ENCODE data around the gene MTHFD2L.

Gene MTHFD2L

DNA sequence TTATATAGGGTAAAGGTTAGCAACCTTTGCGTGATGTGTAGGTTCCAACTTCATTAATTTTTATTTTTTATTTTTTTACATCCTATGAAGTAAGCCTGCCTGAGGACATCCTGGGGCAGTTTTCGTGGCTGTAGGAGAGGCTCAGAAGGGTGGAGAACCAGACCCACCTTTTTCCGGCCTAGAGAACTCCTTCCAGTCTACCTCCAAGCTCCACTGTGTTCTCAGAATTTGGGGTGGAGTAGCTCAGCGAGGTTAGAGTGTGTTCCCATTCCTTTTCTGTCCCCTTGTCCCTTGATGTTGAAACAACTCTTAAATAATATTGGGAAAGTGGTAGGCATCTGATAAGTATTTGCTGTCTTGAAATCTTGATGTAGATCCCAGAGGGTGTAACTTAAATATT, 32.4 kb downstream of the MTHFD2L start:
- POLR2A ChIA-PET = no interaction called here
- H3K4me3 ChIP-seq (ENCODE audit: low read depth, low read length) = no peak overlapping the region
- TF ChIP-seq ZNF768 (tag by site-specific recombination; IDR thresholded peaks at IDR 0.05) (no peak), ZNF501 (tag by site-specific recombination; IDR thresholded peaks at IDR 0.05) (no peak), ZNF10 (tag by site-specific recombination; IDR thresholded peaks at IDR 0.05) (no peak)
- H3K9me3 ChIP-seq (ENCODE audit: control insufficient read depth, insufficient read depth, low read depth, low read length) = no peaks in the 10 kb centered on the region
- H3K36me3 ChIP-seq (ENCODE audit: control insufficient read depth in 2 of 2, insufficient read depth in 1 of 2, low read length in 2 of 2) = no peaks in the 10 kb centered on the region
- H3K4me1 ChIP-seq (ENCODE audit: control insufficient read depth, insufficient read depth, low read length) = no peaks in the 10 kb centered on the region
- CTCF ChIA-PET = interaction anchor here (1.1 to 3.3 kb wide), 9 partner anchors 8 to 342 kb away, joined by 3 to 14 read pairs (median 11); no protein-coding TSS in a partner anchor
- no peak overlapping the region for H3K27ac ChIP-seq (ENCODE audit: extremely low read depth, low read depth, low read length)

GRCh38 chr4:74190919-74191397, 33.0 kb downstream of the MTHFD2L start:
- no peaks in the 10 kb centered on the region for H3K36me3 ChIP-seq (ENCODE audit: control insufficient read depth in 2 of 2, insufficient read depth in 1 of 2, low read length in 2 of 2)
- no peaks in the 10 kb centered on the region for H3K4me1 ChIP-seq (ENCODE audit: control insufficient read depth, insufficient read depth, low read length)
- H3K4me3 ChIP-seq (ENCODE audit: low read depth, low read length) = no peak overlapping the region
- TF ChIP-seq ZNF138 (tag by site-specific recombination; IDR thresholded peaks at IDR 0.05; ENCODE audit: borderline replicate concordance) = no peak
- no peak for TF ChIP-seq ZNF335 (tag by site-specific recombination; conservative IDR thresholded peaks at IDR 0.05)
- no peaks in the 10 kb centered on the region for H3K9me3 ChIP-seq (ENCODE audit: control insufficient read depth, insufficient read depth, low read depth, low read length)
- H3K27ac ChIP-seq (ENCODE audit: extremely low read depth, low read depth, low read length) = no peak overlapping the region
- ChIA-PET CTCF (interaction anchor here (2.1 to 3.3 kb wide), 3 partner anchors 8 to 127 kb away, joined by 13 to 14 read pairs (median 14); no protein-coding TSS in a partner anchor), POLR2A (interaction anchor here (0.7 kb wide), 1 partner anchor 92 kb away, joined by 3 read pairs; the partner anchor contains the start of gene CXCL2)

DNA sequence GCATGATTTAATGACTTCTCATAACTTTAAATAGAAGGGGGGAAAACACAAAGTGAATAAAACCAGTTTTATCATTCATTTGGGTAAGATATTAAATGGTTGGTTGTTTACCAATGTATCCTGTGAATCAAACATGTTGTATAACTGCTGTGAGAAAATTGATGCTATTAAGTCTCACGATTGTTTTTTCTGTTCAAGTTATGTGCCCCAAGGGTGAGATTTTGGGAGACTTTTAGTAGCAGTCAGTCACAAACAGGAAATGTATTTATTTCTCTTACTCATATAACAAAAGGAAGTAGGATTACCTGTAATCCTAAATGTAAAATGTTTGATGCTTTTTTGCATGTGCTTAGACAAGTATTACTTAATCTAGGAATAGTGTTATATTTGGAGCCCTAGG, 39.2 kb downstream of the MTHFD2L start:
- no peak overlapping the region for H3K4me3 ChIP-seq (ENCODE audit: low read depth, low read length)
- no peaks in the 10 kb centered on the region for H3K9me3 ChIP-seq (ENCODE audit: control insufficient read depth, insufficient read depth, low read depth, low read length)
- POLR2A ChIA-PET = interaction anchor here (0.6 kb wide), 1 partner anchor 56 kb away, joined by 5 read pairs; no protein-coding TSS in a partner anchor
- no peaks in the 10 kb centered on the region for H3K36me3 ChIP-seq (ENCODE audit: control insufficient read depth in 2 of 2, insufficient read depth in 1 of 2, low read length in 2 of 2)
- H3K27ac ChIP-seq (ENCODE audit: extremely low read depth, low read depth, low read length) = no peak overlapping the region
- CTCF ChIA-PET = no interaction called here
- TF ChIP-seq FEZF1 (tag by site-specific recombination; IDR thresholded peaks at IDR 0.05) (0 out of 2 replicates have a peak, but pooled peaks have one; percentile 25), ZNF624 (tag by site-specific recombination; IDR thresholded peaks at IDR 0.05) (no peak), GFI1B (tag by site-specific recombination; IDR thresholded peaks at IDR 0.05) (0 out of 2 replicates have a peak, but pooled peaks have one; percentile 8), ZFP3 (tag by site-specific recombination; IDR thresholded peaks at IDR 0.05; ENCODE audit: low read depth) (no peak)
- TF ChIP-seq, protein P1, sequence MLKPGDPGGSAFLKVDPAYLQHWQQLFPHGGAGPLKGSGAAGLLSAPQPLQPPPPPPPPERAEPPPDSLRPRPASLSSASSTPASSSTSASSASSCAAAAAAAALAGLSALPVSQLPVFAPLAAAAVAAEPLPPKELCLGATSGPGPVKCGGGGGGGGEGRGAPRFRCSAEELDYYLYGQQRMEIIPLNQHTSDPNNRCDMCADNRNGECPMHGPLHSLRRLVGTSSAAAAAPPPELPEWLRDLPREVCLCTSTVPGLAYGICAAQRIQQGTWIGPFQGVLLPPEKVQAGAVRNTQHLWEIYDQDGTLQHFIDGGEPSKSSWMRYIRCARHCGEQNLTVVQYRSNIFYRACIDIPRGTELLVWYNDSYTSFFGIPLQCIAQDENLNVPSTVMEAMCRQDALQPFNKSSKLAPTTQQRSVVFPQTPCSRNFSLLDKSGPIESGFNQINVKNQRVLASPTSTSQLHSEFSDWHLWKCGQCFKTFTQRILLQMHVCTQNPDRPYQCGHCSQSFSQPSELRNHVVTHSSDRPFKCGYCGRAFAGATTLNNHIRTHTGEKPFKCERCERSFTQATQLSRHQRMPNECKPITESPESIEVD (tag by site-specific recombination; IDR thresholded peaks at IDR 0.05) = peak; percentile 49
- H3K4me1 ChIP-seq (ENCODE audit: control insufficient read depth, insufficient read depth, low read length) = peaks cover 7% of the 10 kb centered on the region

DNA sequence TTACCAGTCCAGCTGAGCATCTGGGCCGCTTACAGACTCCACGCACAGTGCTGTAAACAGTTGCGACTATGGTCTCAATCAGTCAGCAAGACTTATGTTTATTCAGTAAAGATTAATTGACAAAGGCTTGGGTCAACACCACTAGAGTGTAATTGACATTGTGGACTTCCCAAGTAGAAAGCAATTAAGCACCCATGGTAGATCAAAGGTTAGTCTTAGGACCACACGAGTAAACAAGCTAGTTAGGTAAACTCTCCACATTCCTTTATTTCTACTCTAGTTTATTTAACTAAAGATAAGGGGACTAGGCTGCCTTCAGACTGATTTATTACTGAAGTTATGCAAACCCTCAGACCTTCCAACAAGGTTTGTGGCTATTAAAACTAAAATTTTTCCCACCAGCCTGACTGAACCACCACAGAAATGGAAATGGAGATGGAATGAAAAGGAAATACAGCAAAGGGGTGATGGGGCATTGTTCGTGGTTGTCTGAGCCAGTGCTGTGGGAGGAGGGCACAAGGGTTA, 44.2 kb downstream of the MTHFD2L start:
- Histone ChIP-seq H3K4me3 (ENCODE audit: low read depth, low read length) (no peak overlapping the region), H3K9me3 (ENCODE audit: control insufficient read depth, insufficient read depth, low read depth, low read length) (no peaks in the 10 kb centered on the region), H3K36me3 (ENCODE audit: control insufficient read depth in 2 of 2, insufficient read depth in 1 of 2, low read length in 2 of 2) (no peaks in the 10 kb centered on the region), H3K4me1 (ENCODE audit: control insufficient read depth, insufficient read depth, low read length) (peaks cover 7% of the 10 kb centered on the region), H3K27ac (ENCODE audit: extremely low read depth, low read depth, low read length) (peak overlapping the region; percentile 43; the same call in 1 of the 2 replicates)
- ChIA-PET POLR2A (no interaction called here), CTCF (interaction anchor here (1.3 to 2.0 kb wide), 2 partner anchors 26 to 474 kb away, joined by 3 to 5 read pairs; no protein-coding TSS in a partner anchor)
- TF ChIP-seq GLIS1 (tag by site-specific recombination; IDR thresholded peaks at IDR 0.05) = peak; percentile 45; the same call in 1 of the 2 replicates
- TF ChIP-seq HOXC10 (CRISPR knock-in tag; IDR thresholded peaks at IDR 0.05) = no peak
- peak; percentile 99 for TF ChIP-seq TCF7L2 (IDR thresholded peaks at IDR 0.05; ENCODE audit: borderline replicate concordance, low read depth, low read length)
- TF ChIP-seq EGR2 (tag by site-specific recombination; IDR thresholded peaks at IDR 0.05; ENCODE audit: low read depth) = no peak
- TF ChIP-seq ZNF747 (tag by site-specific recombination; IDR thresholded peaks at IDR 0.05) = no peak
- no peak for TF ChIP-seq SP3 (tag by site-specific recombination; IDR thresholded peaks at IDR 0.05)
- no peak for TF ChIP-seq ZNF423 (tag by site-specific recombination; IDR thresholded peaks at IDR 0.05)
- TF ChIP-seq ZNF311 (tag by site-specific recombination; IDR thresholded peaks at IDR 0.05; ENCODE audit: borderline replicate concordance) = no peak
- no peak for TF ChIP-seq YY2 (tag by site-specific recombination; IDR thresholded peaks at IDR 0.05)
- TF ChIP-seq, protein P2, sequence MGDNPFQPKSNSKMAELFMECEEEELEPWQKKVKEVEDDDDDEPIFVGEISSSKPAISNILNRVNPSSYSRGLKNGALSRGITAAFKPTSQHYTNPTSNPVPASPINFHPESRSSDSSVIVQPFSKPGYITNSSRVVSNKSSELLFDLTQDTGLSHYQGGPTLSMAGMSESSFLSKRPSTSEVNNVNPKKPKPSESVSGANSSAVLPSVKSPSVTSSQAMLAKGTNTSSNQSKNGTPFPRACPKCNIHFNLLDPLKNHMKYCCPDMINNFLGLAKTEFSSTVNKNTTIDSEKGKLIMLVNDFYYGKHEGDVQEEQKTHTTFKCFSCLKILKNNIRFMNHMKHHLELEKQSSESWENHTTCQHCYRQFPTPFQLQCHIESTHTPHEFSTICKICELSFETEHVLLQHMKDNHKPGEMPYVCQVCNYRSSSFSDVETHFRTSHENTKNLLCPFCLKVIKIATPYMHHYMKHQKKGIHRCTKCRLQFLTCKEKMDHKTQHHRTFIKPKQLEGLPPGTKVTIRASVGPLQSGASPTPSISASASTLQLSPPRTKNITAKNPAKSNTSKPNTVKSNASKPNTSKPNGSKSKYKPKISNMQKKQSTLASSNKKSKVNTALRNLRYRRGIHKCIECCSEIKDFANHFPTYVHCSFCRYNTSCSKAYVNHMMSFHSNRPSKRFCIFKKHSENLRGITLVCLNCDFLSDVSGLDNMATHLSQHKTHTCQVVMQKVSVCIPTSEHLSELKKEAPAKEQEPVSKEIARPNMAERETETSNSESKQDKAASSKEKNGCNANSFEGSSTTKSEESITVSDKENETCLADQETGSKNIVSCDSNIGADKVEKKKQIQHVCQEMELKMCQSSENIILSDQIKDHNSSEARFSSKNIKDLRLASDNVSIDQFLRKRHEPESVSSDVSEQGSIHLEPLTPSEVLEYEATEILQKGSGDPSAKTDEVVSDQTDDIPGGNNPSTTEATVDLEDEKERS (tag by site-specific recombination; IDR thresholded peaks at IDR 0.05) = no peak
- TF ChIP-seq ZNF221 (tag by site-specific recombination; IDR thresholded peaks at IDR 0.05; ENCODE audit: borderline replicate concordance) = no peak
- TF ChIP-seq ZNF112 (tag by site-specific recombination; IDR thresholded peaks at IDR 0.05) = no peak
- TF ChIP-seq ZNF184 (tag by site-specific recombination; IDR thresholded peaks at IDR 0.05) = no peak
- TF ChIP-seq BCL11A (tag by site-specific recombination; IDR thresholded peaks at IDR 0.05; ENCODE audit: low read depth) = no peak
